NT2/D1 (cell line): ENCODE data around the gene KCNJ6.

Source experiments
- SUZ12 ChIP-seq: IDR thresholded peaks from 2 replicates; pipeline ENCODE4 v1.6.1; 2011; ENCODE audit not compliant: insufficient read length, insufficient read depth; ENCODE audit errors: extremely low read depth
- YY1 ChIP-seq: IDR thresholded peaks from 2 replicates; pipeline ENCODE4 v1.6.1; 2011; ENCODE audit not compliant: insufficient read length, insufficient read depth
- ZNF274 ChIP-seq: IDR thresholded peaks from 2 replicates; pipeline ENCODE4 v1.6.1; 2011; ENCODE audit warnings: mild to moderate bottlenecking, low read depth, low read length

- TF ChIP-seq SUZ12 (no peak), ZNF274 (no peak), YY1 (no peak)
These were observed 309.7 kb downstream of the KCNJ6 start for GRCh38 chr21:37606549-37606948.
